GM21390 (cell line): ENCODE data around the gene UBIAD1.
"Not testable (repeated sequence)": the region's sequence is repeated elsewhere in the genome, so short reads cannot be mapped to it uniquely, and the experiment has no call there.

Experiments used
- ATAC-seq: cut with Tn5 transposase; IDR thresholded peaks from one replicate; pipeline ENCODE4 v1.9.1; 2021; ENCODE audit not compliant: unreplicated experiment

Gene UBIAD1

GRCh38 chr1:11272832-11273594 lies at the start of gene UBIAD1:
Gene UBIAD1, plus strand, starts transcription at chr1:11273198. Its CDS starts 334 bp downstream, at chr1:11273532.
- ATAC-seq: peak; percentile 76

DNA sequence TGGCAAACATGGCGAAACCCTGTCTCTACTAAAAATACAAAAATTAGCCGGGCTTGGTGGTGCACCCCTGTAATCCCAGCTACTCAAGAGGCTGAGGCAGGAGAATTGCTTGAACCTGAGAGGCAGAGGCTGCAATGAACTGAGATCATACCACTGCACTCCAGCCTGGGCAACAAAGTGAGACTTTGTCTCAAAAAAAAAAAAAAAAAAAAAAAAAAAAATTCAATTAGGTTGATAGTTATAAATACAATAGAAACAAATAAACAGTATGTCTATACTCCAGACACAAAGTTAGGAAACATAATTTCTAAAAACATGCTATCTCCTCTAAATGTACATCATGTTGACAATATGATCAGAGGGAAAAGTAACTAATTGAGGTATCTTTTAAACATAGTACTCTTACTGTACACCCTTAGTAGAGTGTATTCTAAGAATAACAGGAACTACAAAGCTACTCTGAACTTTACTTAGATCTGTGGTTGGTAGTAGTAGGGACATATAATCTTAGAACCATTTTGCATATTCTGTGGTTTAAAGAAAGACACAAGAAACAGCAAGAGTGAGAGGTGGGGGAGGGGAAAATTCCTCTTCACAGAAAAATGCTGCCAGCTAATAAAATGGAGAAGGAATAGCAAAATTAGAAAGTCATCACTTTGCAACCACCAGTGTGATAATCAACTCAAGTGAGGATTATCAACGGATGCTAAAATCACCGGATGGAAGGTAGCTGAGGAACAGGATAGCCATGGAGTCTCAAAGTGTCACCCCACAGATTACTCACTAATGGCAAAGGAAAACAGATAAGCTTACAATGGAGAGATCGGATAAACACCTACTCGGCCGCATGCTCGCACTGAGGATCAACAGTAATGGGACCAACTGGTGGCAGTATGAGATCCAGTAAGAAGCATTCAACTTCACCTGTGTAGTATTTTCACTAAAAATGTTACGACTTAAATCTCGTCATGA lies 45.6 kb upstream of the UBIAD1 start:
- peak; percentile 78 for ATAC-seq

DNA sequence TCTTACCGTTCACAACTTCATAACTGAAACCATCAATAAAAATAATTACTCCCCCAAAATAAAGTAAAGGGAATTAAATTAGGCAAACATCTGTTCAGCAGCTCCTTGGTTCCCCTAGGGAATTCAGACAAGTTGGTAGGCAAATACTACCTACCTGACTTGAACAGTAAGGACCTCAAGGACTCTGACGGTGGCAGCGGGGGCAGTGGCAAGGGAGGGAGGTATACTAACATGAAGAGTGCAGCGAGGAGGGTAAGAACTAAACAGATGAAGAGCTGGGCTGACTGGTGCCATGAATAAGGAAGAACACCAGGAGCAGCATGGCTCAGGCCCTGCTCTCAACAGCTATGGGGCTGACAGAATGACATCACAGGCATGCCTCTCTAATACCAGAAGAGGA lies 43.8 kb upstream of the UBIAD1 start:
- ATAC-seq: no peak

DNA sequence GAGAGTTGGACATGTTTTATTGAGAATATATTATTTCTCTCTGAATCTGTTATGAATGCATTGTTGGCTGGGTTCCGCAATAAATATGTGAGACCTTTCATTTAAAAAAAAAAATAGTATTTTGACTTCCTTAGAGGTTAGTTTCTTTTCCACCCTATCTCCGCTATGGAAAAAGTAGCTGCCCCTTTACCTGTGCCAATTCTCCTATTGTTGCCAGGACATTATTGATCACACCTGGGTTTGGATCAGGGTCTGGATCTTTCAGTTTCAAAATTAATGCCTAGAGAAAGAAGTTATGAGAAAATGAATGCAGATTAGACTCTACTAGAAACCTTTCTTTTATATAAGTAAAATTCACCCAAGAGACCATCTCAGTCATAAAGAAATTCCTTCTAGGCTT lies 39.8 kb upstream of the UBIAD1 start:
- ATAC-seq: no peak

DNA sequence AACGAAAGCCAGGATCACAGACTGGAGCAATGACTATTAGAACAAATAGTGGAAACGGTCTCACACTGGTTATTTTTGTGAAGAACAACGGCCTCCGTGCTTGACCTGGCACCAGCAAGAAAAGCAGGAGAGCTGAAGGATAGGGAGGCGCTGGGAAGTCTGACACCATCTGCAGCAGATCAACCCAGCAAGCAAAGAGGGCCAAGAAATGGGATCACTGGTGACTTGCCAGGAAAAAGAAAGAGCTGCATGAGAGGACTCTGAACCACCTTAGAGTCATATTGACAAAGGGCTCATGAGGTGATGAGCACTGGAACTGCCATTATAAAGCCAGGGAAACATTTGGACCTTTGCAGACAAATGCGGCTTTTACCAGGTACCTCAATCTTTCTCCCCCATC lies 35.6 kb upstream of the UBIAD1 start:
- no peak for ATAC-seq

- ATAC-seq: no peak
Measured at GRCh38 chr1:11238311-11238710, 34.7 kb upstream of the UBIAD1 start.

DNA sequence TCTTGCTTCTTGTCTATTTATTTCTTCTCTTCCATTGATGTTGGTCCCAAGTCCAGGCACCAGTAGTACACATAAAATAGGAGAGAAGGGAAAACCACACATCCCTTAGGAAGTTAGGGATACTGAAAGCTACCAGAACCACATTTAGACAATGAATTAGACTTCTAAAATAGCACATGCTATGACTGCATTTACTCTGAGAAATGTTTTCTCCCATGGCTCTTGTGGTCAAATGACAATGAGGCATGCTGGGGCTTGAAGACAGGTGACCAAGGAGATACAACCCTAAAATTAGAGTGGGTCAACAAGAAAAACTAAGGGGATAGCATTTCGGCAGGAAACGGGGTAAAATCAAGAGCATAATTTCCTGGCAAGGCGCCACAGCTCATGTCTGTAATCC lies 27.8 kb upstream of the UBIAD1 start:
- no peak for ATAC-seq

DNA sequence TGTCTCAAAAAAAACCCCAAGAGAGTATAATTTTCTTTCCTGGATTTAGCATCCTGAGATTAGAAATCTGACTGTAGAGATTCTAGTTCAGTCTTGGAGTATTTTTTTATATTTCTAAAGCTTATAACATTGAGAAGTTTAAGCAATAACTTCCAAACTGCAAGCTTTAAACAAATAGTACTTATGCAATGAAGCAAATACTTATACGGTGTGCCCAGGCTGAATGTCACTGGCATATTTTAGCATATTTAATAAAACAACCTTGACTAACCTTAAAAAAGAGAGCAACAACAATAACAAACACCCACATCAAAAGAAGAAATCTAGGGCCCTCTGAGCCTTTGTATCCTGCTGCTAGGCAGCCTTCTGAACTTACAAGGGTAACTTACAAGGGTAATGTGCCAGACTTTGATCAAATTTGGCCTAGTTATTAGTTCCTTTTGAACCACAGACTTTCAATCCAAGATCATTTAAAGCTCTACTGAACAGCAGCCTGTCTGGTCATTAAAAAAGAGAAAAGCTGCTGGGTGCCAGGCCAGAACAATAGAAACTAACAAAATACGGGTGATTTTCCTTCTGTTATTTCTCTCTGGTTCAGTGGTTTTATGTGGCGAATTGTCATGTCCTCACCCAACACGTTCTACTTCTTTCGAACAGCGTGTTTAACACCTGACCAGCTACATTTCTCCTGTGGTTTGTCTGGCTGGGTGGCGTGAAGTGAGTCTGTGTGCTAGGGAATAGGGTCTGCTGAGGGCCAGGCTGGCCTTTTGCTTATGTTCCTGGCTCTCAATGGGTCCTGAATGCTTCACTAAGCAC lies 26.9 kb upstream of the UBIAD1 start:
- ATAC-seq: no peak

DNA sequence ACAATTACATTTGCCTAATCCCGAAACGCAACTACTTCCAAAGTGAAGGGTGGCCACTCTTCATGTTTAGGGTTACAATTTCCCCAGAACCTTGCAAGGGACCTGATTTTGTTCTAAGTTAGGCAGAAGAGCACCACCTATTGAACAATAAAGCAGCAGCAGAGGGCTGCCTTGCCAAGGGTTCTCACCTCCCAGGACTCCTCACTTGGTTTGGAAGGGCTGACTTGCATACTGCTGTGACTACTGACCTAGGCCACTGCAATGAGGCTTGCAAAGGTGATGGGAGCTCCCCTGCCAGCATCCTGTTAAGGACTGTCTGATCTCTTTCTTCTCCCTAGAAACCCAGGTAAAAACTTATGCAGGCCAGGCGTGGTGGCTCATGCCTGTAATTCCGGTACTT lies 24.8 kb upstream of the UBIAD1 start:
- no peak for ATAC-seq

DNA sequence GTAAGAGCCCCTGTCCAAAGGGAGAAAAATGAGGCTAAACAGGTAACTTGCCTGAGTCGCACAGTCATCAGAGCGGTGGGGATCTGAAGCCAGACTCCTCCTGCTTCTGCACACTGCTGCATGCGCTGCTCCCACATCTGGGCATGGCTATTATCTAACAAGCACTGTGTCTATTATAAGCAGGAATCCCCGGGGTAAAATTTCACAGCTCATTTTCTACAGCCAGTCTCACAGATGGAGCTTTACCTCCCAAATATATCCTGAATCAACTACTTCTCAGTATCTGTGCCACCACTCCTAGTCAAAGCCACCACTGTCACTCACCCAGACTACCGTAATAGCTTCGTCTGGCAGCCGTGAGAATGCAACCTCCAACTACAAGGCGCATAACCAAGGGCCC lies 20.5 kb upstream of the UBIAD1 start:
- ATAC-seq: no peak

GRCh38 chr1:11253226-11253625 lies 19.8 kb upstream of the UBIAD1 start:
- no peak for ATAC-seq

- no peak for ATAC-seq
Measured at GRCh38 chr1:11256299-11256698, 16.7 kb upstream of the UBIAD1 start.

DNA sequence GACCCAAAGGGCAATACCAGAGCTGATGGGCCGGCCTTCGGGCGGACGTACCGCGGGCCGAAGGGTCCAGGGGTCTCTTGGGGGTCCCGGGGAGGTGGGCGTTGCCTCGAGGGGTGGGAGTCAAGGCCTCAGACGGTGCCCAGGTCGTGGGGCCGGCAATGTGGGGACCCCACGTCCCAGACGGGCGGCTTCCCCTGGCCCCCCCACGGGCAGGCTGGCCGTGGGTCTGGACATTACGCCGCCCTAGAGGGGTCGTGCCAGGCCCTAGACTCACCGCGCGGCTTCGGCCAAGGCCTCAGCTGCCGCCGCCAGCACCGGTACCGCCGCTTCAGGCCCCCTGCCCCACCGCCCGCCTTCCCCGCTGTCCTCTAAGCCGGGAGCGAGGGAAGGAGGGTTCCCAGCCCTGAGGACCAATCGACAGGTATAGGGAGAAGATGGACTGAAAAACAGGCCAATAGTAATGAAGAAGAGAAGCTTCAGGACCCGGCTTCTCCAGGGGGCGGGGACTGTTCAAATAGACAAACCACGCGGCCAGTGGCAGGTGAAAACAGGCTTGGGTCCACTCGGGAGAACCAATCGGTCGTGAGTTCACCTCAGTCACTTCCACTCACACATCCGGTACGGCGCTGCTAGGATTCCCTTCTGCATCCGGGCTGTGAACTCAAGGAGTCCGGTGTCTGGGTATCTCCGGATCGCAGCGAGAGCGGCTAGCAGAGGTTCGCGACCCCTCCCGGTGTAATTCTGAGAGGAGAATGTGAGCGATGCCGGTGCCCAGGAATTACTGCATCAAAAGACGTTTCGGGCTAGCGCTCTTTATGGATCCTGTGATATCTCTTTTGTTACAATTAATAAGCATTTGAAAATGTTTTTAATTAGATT lies 10.6 kb upstream of the UBIAD1 start, which contains the start of gene MTOR:
TSS of gene MTOR (minus strand) at position 381 of the 879 bp plus-strand sequence. CDS start 3,142 bp downstream, outside the sequence.
- peak; percentile 97 for ATAC-seq

DNA sequence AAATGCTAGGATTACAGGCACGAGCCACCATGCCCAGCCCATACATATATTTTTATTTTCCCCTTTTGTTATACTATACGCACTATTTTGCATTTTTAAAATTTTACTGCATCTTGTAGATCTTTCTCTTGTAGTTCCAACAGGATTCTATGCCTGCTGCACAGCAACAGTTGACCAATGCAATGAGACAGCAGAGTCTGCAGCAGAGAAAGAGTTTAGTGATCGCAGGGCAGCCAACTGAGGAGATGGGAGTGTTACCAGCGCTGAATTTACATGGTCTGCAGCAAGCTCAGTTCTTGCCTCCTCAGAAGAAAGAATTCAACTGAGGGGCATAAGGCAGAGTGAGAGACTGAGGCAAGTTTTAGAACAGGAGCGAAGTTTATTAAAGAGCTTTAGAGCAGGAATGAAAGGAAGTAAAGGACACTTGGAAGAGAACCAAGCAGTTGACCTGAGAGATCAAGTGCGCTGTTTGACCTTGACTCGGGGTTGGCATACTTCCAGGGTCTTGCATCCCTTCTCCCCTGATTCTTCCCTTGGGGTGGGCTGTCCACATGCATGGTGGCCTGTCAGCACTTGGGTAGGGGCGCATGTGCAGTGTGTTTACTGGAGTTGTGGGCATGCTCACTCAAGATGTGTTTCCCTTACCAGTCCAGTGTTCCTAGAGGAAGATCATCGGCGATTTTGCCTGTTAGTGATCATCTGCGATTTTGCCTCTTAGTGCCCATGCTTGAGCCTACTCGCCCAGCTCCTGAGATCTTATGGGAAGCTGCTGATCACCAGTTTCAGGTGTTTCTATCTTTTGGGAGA lies 6.5 kb upstream of the UBIAD1 start:
- no peak for ATAC-seq

- ATAC-seq: not testable (repeated sequence)
Measured at GRCh38 chr1:11267350-11268337, 5.4 kb upstream of the UBIAD1 start.

GRCh38 chr1:11272544-11272831 lies 510 bp upstream of the UBIAD1 start:
- ATAC-seq: no peak

DNA sequence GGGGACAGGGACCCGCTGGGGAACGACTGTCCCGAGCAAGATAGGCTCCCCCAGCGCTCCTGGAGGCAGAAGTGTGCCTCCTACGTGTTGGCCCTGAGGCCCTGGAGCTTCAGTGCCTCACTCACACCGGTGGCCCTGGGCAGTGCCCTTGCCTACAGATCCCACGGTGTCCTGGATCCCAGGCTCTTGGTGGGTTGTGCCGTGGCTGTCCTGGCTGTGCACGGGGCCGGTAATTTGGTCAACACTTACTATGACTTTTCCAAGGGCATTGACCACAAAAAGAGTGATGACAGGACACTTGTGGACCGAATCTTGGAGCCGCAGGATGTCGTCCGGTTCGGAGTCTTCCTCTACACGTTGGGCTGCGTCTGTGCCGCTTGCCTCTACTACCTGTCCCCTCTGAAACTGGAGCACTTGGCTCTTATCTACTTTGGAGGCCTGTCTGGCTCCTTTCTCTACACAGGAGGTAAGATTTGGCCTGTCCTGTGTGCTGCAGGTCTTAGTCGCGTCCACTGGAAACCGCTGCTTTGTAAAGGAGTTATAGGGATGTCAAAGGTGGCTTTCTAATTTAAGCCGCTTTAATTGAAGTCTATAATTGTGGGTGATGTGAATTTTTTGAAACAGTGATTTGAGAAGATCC lies 717 bp downstream of the UBIAD1 start:
- peak; percentile 41 for ATAC-seq

- ATAC-seq: no peak
Measured at GRCh38 chr1:11279152-11279551, 6.2 kb downstream of the UBIAD1 start.
